Activated naive CD8-positive, alpha-beta T cell (primary cell): ENCODE results near the gene HNRNPL.
A peak's percentile ranks its signal among the peaks of the same experiment; 100 is the strongest.
"Not testable (repeated sequence)": the region's sequence is repeated elsewhere in the genome, so short reads cannot be mapped to it uniquely, and the experiment has no call there.

Experiments used
- H3K27ac Mint-ChIP-seq: one replicate; pipeline ENCODE4 v1.8.0; 2021; ENCODE audit warnings: mixed read lengths
- H3K27me3 Mint-ChIP-seq: one replicate; pipeline ENCODE4 v1.8.0; 2021; ENCODE audit warnings: mixed read lengths
- H3K36me3 Mint-ChIP-seq: one replicate; pipeline ENCODE4 v1.8.0; 2021; ENCODE audit warnings: mixed read lengths
- H3K4me1 Mint-ChIP-seq: one replicate; pipeline ENCODE4 v1.8.0; 2021; ENCODE audit warnings: low read depth, mixed read lengths
- H3K4me3 Mint-ChIP-seq: one replicate; pipeline ENCODE4 v1.8.0; 2021; ENCODE audit warnings: mild to moderate bottlenecking, mixed read lengths
- H3K9me3 Mint-ChIP-seq: one replicate; pipeline ENCODE4 v1.8.0; 2021; ENCODE audit warnings: low read depth, mixed read lengths

HNRNPL gene

DNA sequence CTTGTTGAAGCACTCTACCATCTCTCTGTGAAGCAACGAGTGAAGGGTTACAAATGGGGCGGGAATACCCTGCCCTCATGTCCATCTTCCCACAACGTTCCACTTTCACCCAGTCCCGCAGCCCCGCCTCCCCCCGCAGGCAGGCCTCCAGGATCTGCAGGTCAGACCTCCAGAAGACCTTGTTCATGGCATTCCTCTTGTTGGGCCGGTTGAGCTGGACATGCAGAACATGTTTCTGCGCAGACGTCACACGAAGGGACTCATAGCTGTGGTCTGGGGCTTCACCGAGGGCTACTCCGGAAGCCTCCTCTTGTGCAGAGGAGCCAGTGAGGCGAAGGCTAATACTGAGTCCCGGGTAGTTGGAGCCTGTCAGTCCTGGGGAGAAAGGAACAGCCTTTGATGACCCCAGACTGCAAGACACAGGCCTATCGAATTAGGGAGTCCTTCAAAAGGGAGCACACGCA lies 18.6 kb downstream of the HNRNPL start:
- Mint-ChIP-seq H3K4me1 (peaks cover 42% of the 10 kb centered on the region), H3K4me3 (peak overlapping the region; percentile 93), H3K36me3 (peaks cover 5% of the 10 kb centered on the region), H3K9me3 (no peaks in the 10 kb centered on the region), H3K27ac (peak overlapping the region; percentile 94), H3K27me3 (no peaks in the 10 kb centered on the region)

DNA sequence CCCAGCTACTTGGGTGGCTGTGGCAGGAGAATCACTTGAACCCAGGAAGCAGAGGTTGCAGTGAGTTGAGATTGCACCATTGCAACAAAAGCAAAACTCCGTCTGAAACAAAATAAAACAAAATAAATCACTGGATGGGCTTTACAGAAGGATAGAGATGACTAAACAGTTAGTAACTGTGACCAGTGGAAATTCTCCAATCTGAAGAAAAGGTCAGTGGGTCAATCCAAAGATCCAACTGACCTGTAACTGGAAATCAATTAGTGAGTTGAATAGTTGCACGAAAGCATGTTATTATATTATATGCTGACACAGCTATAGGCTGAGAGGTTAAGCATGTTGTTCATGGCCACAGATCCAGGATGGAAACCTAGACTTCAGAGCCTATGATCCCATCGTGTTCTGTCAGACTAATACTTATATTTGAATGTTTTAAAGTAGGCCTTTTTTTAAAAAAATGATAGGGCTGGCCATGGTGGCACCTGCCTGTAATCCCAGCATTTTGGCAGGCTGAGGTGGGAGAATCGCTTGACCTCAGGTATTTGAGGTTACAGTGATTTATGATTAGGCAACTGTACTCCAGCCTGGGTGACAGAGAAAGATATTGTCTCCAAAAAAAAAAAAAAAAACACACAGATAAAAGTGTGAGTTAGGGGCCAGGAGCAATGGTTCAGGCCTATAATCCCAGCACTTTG lies 19.6 kb downstream of the HNRNPL start:
- peaks cover 44% of the 10 kb centered on the region for H3K4me1 Mint-ChIP-seq
- no peaks in the 10 kb centered on the region for H3K27me3 Mint-ChIP-seq
- H3K27ac Mint-ChIP-seq = no peak overlapping the region
- H3K9me3 Mint-ChIP-seq = no peaks in the 10 kb centered on the region
- peaks cover 5% of the 10 kb centered on the region for H3K36me3 Mint-ChIP-seq
- peak overlapping the region; percentile 93 for H3K4me3 Mint-ChIP-seq

DNA sequence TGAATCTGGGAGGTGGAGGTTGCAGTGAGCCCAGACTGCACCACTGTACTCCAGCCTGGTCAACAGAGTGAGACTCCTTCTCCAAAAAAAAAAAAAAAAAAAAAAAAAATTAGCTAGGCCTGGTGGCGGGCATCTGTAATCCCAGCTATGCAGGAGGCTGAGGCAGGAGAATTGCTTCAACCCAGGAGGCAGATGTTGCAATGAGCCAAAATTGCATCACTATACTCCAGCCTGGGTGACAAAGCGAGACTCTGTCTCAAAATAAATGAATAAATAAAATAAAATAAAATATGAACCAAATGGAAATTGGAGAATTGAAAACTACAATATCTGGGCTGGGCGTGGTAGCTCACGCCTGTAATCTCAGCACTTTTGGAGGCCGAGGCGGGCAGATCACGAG lies 20.6 kb downstream of the HNRNPL start:
- peaks cover 50% of the 10 kb centered on the region for H3K4me1 Mint-ChIP-seq
- not testable (repeated sequence) for H3K4me3 Mint-ChIP-seq, H3K27me3 Mint-ChIP-seq, H3K27ac Mint-ChIP-seq, H3K36me3 Mint-ChIP-seq, H3K9me3 Mint-ChIP-seq

DNA sequence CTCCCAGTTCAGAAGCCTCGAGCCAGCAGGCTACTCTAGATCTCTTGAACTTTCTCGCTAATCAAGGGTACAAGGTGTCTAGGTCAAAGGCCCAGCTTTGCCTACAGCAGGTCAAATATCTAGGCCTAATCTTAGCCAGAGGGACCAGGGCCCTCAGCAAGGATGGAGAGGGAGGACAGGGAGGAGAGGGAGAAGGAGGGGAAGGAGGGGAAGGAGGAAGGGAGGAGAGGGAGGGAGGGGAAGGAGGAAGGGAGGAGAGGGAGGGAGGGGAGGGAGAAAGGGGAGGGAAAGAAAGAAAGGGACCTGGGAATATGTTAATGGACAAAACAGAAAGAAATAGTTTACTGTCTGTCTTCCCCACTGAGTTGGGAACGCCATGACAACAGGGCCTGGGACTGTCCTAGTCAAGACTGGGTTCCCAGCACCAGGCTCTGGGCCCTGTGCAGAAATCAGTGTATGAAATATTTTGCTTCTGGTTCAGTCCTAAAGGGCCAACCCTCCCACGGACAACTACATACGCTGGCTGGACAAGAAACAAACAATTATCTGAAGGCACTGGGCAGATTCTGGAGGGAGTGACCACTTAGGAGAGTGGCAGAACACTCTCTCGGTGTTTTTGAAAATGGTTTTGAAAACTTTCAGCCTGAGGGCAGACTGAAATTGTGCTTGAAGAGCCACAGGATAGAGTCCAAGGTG lies 22.8 kb downstream of the HNRNPL start:
- Mint-ChIP-seq H3K36me3 (peaks cover 13% of the 10 kb centered on the region), H3K27me3 (no peaks in the 10 kb centered on the region), H3K4me3 (peak overlapping the region; percentile 27), H3K27ac (peak overlapping the region; percentile 10), H3K4me1 (peaks cover 57% of the 10 kb centered on the region), H3K9me3 (no peaks in the 10 kb centered on the region)

DNA sequence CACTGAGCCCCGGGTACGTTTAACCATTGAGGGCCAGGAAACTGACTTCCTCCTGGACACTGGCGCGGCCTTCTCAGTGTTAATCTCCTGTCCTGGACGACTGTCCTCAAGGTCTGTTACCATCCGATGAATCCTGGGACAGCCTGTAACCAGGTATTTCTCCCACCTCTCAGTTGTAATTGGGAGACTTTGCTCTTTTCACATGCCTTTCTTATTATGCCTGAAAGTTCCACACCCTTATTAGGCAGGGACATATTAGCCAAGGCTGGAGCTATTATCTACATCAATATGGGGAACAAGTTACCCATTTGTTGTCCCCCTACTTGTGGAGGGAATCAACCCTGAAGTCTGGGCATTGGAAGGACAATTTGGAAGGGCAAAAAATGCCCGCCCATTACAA lies 23.9 kb downstream of the HNRNPL start:
- not testable (repeated sequence) for H3K4me3 Mint-ChIP-seq, H3K27ac Mint-ChIP-seq, H3K9me3 Mint-ChIP-seq, H3K27me3 Mint-ChIP-seq
- peaks cover 10% of the 10 kb centered on the region for H3K36me3 Mint-ChIP-seq
- peaks cover 51% of the 10 kb centered on the region for H3K4me1 Mint-ChIP-seq

DNA sequence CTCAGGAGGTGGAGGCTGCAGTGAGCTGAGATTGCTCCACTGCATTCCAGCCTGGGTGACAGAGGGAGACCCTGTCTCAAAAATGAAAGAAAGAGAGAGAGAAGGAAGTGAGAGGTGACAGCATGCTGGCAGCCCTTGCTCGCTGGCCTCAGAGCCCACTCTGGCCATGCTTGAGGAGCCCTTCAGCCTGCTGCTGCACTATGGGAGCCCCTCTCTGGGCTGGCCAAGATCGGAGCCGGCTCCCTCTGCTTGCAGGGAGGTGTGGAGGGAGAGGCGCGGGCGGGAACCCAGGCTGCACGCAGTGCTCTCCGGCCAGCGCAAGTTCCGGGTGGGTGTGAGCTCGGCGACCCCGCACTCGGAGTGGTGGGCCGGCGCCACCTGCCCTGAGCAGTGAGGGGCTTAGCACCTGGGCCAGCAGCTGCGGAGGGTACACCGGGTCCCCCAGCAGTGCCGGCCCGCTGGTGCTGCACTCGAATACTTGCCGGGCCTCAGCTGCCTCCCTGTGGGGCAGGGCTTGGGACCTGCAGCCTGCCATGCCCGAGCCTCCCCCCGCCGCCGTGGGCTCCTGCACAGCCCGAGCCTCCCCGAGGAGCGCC lies 28.5 kb downstream of the HNRNPL start:
- H3K27me3 Mint-ChIP-seq, H3K36me3 Mint-ChIP-seq, H3K27ac Mint-ChIP-seq, H3K4me3 Mint-ChIP-seq, H3K9me3 Mint-ChIP-seq: not testable (repeated sequence)
- H3K4me1 Mint-ChIP-seq = peaks cover 30% of the 10 kb centered on the region

DNA sequence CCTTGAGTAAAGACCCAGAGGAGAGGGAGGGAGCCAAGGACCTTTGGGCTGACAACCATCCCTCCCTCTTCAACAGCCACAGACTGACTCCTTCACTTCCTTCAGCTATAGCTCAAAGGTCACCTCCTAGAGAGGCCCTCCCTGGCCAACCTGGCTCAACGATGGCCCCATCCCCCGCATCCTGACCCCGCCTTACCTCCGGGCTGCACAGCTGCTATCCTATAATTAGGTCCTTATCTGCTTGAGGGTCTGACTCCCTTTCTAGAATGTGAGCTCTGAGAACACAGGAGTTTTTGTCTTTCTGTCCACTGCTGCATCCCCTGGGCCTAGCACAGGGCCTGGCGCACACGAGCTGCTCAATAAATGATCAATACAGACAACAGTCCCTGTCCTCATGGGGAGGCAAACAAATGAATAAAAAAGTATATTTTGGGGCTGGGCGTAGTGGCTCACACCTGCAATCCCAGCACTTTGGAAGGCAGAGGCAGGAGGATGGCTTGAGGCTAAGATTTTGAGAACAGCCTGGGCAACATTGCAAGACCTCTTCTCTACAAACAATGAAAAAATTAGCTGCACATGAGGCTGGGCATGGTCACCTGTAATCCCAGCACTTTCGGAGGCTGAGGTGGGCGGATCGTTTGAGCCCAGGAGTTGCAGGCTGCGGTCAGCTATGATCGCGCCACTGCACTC lies 30.4 kb downstream of the HNRNPL start:
- Mint-ChIP-seq H3K36me3 (peaks cover 8% of the 10 kb centered on the region), H3K27ac (no peak overlapping the region), H3K27me3 (no peaks in the 10 kb centered on the region), H3K4me3 (no peak overlapping the region), H3K9me3 (no peaks in the 10 kb centered on the region), H3K4me1 (peaks cover 18% of the 10 kb centered on the region)

DNA sequence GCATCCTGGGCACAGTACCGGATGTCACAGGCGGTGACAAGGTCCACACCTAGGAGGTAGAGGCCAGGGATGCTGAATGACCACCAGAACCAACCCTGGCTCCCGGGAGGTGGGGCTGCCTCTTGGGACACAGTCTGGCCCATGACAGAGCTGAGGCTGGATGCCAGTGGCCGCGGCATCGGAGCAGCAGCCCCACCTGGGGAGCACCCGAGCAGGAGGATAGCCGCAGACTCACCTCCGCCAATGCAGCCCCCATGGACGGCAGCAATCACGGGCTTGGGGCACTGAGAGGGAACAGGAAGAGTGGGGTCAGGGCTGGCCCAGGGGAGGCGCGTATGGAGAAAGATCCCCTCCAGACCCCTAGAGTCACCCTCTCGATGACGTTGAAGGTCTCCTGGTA lies 32.7 kb downstream of the HNRNPL start:
- H3K36me3 Mint-ChIP-seq = no peaks in the 10 kb centered on the region
- no peaks in the 10 kb centered on the region for H3K27me3 Mint-ChIP-seq

DNA sequence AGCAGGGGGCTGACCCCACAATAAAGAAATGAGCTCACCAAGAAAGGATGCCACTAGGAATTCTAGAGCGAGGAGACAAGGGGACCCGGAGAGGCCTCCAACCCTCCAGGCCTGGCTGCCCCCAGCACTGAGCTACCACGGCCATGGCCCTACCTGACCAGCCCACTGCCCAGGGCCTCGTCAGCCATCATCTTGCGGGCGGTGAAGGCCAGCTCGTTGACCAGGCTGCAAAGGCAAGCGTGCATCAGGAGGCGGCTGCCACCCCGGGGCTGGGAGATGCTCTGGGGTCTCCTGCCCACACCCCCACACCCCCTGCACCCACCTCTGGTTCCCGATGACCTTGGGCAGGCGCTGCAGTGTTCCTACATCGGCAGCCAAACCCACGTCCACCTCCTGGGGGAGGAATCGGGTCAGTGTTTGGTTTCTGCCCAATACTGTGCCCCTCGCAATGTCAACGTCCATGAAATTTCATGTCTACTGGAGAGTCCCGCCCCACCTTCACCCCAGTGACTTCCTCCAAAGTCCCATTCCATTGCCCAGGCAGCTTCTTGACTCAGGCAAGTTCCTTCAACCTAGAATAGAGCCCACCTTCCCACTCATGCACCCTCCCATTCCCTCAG lies 33.5 kb downstream of the HNRNPL start:
- no peak overlapping the region for H3K27ac Mint-ChIP-seq

More for the DNA sequence above, 32.7 kb downstream of the HNRNPL start:
- Mint-ChIP-seq H3K9me3 (no peaks in the 10 kb centered on the region), H3K4me1 (peaks cover 7% of the 10 kb centered on the region), H3K4me3 (no peak overlapping the region), H3K27ac (no peak overlapping the region)

DNA sequence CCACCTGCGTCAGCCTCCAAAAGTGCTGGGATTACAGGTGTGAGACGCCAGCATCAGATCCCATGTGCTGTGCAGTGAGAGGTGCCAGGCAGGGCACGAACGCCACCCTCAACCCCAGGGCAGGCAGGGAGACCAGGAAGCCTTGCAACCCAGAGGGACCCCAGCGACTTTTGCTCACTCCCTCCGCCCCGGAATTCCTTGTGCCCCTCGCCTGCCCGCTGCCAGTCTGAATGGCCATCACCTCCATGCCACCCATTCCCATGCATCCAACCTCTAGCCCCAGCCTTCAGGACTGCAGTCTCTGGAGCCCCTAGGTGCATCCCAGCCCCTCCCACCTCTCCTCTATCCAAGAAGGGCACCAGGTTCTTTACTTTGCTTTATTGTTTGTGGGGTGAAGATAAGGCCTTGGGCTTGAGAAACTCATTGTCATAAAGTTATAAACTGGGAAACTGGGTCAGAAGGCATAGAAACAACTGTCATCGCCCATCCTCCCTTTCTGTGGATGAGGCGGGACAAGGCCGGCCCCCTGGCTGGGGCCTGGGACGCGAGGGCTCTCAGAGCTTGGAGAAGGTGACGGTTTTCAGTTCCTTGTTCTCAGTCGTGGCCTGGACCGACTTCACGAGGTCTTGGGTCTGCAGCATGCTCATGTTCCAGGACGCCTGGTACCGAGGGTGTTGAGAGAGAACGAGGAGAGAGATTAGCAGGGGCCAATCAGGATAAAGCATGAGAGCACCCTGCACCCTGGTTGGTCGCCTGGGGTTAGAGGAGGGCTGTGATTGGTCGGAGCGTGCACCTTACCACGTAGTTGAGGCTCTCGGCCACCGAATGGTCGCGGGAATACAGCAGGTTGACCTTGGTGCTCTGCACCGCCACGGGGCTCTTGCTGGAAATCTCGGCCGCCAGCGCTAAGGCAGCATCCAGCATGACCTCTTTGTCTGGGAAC lies 34.5 kb downstream of the HNRNPL start:
- Mint-ChIP-seq H3K4me1 (peaks cover 3% of the 10 kb centered on the region), H3K36me3 (no peaks in the 10 kb centered on the region), H3K27ac (no peak overlapping the region), H3K9me3 (no peaks in the 10 kb centered on the region), H3K4me3 (no peak overlapping the region), H3K27me3 (no peaks in the 10 kb centered on the region)

More for the DNA sequence above, 33.5 kb downstream of the HNRNPL start:
- H3K27me3 Mint-ChIP-seq = no peaks in the 10 kb centered on the region
- no peaks in the 10 kb centered on the region for H3K36me3 Mint-ChIP-seq
- H3K9me3 Mint-ChIP-seq = no peaks in the 10 kb centered on the region
- peaks cover 6% of the 10 kb centered on the region for H3K4me1 Mint-ChIP-seq
- no peak overlapping the region for H3K4me3 Mint-ChIP-seq

DNA sequence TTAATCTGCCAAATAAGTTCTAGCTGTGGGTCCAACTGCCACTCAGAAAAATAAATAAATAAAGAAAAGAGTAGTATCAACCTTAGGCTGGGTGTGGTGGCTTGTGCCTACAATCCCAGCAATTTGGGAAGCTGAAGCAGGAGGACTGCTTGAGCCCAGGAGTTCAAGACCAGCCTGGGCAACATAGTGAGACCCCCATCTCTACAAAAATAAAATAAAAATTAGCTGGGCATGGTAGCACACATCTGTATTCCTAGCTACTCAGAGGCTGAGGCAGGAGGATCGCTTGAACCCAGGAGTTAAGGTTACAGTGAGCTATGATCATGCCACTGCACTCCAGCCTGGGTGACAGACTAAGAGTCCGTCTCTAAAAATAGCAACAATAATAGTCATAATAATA lies 35.9 kb downstream of the HNRNPL start:
- not testable (repeated sequence) for H3K4me1 Mint-ChIP-seq, H3K27me3 Mint-ChIP-seq, H3K36me3 Mint-ChIP-seq, H3K9me3 Mint-ChIP-seq, H3K27ac Mint-ChIP-seq, H3K4me3 Mint-ChIP-seq

DNA sequence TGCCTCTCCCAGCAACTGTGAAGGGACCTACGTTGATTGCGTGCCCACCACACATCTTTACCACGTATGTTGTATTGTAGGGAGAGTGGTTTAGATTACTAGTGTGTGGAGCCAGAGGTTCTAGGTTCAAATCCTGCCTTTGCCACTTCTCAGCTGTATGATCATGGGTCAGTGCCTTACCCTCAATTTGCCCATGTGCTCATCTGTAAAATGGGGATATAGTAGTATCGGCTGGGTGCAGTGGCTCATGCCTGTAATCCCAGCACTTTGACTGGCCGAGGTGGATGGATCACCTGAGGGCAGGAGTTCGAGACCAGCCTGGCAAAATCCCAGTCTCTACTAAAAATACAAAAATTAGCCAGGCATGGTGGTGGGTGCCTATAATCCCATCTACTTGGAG lies 36.5 kb downstream of the HNRNPL start:
- H3K4me1 Mint-ChIP-seq = no peaks in the 10 kb centered on the region
- H3K4me3 Mint-ChIP-seq = no peak overlapping the region
- no peaks in the 10 kb centered on the region for H3K36me3 Mint-ChIP-seq
- H3K27ac Mint-ChIP-seq = no peak overlapping the region
- no peaks in the 10 kb centered on the region for H3K27me3 Mint-ChIP-seq
- H3K9me3 Mint-ChIP-seq = no peaks in the 10 kb centered on the region

DNA sequence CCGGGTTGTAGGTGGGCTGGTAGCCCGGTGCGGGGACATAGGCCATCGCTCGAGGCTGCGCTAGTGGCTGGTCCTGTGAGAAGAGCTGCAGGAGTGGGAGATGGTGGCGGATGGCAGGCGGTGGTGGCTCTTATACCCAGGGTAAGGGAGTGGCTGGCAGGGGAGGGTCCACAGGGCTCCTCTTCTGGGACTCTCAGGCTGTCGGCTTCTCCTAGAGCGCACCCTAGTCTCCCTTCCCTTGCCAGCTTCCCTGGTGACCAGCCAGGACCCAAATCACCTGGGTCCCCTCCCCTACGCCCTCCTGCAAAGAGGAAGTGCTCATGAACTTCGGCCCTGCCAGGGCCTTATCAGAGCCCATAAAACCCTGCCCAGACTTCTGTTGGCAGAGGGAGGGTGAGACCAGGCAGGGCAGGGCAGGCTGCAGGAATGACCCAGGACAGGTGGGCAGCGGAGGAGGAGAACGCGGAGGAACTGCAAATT lies 36.9 kb downstream of the HNRNPL start, which contains the start of gene LGALS4:
TSS of gene LGALS4 (minus strand) at position 105 of the 480 bp plus-strand sequence. CDS start at position 46, 59 bp downstream.
- Mint-ChIP-seq H3K36me3 (no peaks in the 10 kb centered on the region), H3K9me3 (no peaks in the 10 kb centered on the region), H3K27ac (no peak within 1 kb of the TSS), H3K4me1 (no peaks in the 10 kb centered on the region), H3K4me3 (no peak within 1 kb of the TSS), H3K27me3 (no peaks in the 10 kb centered on the region)
